NCI-H2196 (cell line): ENCODE data around the gene ENG.

Experiments used
- DNase-seq: peaks from one replicate; lab custom pipeline; 2025; ENCODE audit not compliant: unreplicated experiment; lab: John Stamatoyannopoulos, UW

Gene ENG

GRCh38 chr9:127778280-127779135 is 76.0 kb downstream of the ENG start, which contains the start of gene SH2D3C:
SH2D3C (minus strand) TSS chr9:127778666; CDS start chr9:127778627, 39 bp downstream.
- no peak for DNase-seq

- no peak for DNase-seq
Measured at GRCh38 chr9:127777368-127777980, 77.0 kb downstream of the ENG start.

GRCh38 chr9:127776924-127777289 is 77.6 kb downstream of the ENG start:
- DNase-seq, result no peak

GRCh38 chr9:127776195-127776923 is 78.1 kb downstream of the ENG start:
- peak; percentile 12 for DNase-seq

DNA sequence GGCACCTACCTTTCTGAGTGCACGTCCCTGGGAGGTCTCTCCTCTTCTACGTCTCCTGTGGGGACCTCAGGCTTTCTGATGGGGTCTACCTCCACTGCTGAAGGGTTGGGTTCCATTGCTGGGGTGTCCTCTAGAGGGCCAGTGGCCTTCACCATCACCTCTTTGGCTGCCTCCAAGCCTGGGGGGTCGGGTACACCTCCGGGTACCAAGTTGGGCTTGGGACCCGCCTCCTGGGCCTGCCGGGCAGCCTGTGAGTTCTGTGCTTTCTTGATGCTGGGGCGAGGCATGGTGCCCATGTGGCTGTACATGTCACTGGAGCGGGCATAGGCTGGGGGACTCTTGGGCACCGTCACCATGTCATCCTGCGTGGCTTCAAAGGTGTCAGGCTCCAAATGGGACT is 80.5 kb downstream of the ENG start:
- no peak for DNase-seq

DNA sequence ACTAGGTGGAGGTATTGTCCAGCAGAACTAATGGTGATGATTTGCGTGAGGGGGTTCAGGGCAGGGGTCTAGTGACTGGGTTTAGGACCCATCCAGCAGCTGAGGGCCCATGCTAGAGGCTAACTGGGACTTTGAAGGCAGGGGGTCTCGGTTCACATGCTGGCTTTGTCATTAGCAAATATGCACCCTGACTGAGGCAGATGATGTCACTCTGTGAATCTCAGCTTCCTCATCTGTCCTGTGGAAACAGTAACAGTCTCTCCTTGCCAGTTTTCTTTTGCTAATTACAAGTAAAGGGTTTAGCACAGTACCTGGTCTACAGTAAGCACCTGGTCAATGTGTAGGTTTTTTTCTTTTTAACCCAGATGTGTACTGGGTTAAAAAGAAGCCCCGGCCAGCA is 81.2 kb downstream of the ENG start:
- no peak for DNase-seq

GRCh38 chr9:127772603-127773002 is 81.9 kb downstream of the ENG start:
- DNase-seq, result no peak

DNA sequence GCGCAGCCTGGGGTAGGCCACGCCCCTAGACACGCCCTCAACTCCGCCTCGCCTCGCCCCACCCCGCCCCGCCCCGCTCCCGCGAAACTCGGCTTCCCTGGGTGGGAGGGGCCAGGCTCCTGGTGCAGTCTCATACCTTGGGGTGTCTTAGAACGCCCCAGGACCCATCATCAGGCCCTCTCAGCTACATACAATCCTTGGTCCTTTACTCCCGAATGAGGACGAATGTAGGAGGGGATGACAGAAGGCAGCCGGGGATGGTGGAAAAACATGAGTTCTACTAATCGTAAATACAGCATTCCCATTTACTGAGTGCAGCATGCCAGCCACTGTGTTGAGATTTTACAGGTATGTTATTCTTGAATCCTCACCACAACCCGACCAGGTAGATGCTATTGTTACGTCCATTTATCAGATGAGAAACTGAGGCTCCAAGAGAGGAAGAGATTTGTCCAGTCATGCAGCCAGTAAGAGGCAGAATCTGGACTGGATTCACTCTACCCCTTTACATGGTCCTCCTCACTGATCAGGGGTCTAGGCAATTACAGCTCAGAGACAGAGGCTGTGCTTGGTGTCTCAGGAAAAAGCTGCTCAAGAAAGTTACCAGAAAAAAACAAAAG is 82.8 kb downstream of the ENG start:
- no peak for DNase-seq

DNA sequence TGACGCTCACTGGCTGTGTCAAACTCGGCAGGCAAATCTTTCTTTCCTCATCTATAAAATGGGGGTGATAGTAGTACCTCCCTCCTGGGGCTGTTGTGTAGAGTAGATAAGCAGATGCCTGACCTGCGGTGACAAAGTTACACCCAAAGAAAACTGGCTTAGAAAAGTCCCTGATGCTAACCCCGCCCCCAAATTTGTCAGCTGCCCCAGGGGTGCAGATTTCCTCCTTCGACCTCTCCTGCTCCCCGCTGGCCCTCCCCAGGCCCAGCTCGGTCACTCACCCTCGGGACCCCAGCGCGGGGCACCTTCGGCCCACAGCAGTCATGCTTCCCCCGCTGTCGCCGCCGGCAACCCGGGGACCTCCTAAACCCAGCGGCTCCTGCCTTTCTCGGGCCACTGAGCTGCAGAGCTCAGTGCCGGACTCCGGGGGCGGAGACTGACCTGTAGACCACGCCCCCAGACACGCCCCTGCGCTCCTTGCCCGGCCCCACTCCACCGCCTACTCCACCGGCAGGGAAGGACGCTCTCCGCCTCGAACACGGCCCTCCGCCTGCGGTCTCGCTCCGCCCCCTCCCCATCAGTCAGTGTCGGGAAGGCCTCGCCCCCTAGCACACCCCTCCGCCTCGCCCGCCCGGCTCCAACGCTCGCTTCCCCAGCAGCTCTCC is 83.4 kb downstream of the ENG start:
- DNase-seq, result peak; percentile 95

DNA sequence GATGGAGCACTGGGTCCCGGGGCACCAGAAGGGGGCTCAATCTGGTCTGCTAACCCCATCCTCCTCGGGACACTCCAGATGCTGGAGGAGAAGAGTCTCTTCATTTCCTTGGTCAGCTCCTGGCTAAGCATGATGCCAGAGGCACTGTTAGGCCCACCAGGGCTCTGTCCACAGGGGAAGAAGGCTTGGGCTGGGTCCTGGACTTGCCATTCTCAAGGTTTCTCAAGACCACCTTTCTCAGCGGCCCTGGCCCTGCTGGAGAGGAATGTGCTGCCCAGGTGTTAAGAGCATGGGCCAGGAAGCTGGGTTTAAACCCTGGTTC is 83.9 kb downstream of the ENG start:
- no peak for DNase-seq

DNA sequence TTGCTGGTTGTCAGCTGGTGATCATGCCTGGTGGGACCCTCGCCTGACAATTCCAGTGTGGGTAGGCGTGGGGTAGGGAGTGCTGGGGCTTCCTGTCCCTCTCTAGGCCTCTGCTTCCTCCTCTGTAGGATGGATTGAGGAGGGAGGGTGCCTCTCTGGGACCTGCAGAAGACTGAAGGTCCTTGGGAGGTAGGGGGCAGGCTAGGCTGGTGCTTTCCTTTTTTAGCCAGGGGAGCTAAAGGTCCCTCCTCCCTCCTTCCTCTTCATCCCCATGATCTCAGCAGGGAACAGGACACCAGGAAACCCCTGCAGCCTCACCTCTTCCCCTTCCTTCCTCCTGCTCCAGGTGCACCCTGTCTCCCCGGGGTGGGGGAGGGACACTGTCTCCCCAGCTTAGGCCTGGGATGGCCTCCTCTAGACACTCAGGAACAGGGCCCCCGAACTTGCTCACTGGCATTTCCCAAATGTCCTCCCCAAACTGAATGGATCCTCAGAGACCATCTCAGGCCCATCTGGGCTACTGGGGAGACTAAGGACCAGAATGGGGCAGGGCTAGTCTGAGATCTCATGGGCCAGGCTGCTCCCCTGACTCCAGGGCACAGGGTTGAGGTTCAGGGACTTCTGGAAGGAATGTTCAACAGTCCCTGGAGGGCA is 84.4 kb downstream of the ENG start:
- DNase-seq, result no peak

DNA sequence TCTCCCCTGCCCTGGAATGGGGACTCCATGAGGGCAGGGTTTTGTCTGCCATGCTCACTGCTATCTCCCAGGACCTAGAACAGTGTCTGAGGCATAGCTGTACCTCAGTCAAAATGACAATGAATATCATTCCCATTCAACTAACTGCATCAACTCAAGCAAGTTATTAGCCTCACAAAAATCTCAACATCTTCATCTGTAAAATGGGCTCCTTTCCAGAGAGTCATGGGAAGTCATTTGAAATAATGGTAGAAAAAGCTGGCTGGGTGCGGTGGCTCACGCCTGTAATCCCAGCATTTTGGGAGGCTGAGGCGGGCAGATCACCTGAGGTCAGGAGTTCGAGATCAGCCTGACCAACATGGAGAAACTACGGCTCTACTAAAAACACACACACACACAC is 85.4 kb downstream of the ENG start:
- no peak for DNase-seq

DNA sequence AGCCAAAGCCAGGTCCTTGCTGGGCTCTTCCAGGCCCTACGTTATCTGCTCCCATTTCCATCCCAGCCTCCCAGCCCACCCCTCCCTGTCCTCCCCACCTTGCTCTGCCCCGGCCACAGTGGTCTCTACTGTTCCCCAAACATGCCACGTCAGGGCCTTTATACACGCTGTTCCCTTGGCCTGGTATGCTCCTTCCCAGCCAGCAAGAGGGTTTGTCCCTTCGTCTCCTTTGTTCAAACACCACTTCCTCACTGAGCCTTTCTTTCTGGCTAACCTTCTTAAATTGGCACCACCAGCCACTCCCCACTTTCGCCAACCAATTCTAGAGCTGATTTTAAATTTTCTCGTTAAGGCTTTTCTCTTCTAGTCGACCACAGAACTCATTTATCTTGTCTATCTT is 85.8 kb downstream of the ENG start:
- DNase-seq, result no peak

DNA sequence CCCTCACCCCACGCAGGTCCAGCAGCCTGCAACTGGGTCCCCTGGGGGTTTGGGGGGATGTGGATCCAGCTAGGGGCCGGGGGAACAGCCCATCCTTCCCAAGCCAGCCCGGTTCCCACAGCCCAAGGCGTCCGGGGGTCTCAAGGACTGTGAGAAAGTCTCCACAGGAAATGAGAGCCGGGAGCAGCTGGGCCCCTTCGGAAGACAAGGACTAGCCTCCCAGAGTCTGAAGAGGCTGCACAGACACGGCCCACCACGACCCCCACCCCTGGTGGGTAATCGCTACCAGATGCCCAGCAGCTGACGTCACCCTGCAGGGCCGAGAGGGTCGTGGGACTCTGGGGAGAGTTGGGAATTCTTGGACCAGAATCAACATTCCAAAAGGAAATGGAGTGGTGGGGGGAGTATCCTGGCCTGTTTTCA is 86.5 kb downstream of the ENG start:
- DNase-seq, result no peak

DNA sequence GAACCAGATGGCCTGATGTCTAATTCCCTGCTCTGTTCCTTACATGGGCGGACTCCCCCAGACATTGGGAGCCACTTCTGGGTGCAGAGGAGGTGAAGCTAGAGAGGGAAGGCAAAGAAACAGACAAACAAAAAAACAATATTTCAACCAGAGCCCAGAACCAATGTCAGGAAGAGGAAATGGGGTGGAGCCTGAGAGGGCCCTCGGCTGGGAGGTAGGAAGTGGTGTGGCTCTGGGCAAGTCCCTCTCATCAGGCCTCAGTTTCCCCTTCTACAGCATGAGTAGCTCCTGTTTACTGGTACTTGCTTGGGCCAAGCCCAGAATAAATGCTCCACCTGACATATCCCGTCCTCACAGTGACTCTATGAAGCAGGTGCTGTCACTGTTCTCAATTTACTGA is 87.0 kb downstream of the ENG start:
- no peak for DNase-seq

GRCh38 chr9:127765418-127765817 is 89.0 kb downstream of the ENG start:
- no peak for DNase-seq
